SU-DHL-6 (cell line): ENCODE data around the gene SOD1.

ENCODE experiments used
- H2AFZ ChIP-seq: fragments of 200-600 bp; sonication (generic); 2 replicates; pipeline ENCODE4 v1.6.1; 2014; ENCODE audit warnings: low read depth, mild to moderate bottlenecking, moderate library complexity, mixed read lengths, antibody characterized with exemption, low read length; ENCODE audit not compliant: severe bottlenecking
- H3F3A ChIP-seq: fragments of 200-600 bp; shearing (Covaris generic); 2 replicates; pipeline ENCODE4 v1.6.0; 2016; ENCODE audit warnings: antibody characterized with exemption, mild to moderate bottlenecking; ENCODE audit not compliant: insufficient read depth
- H3K27ac ChIP-seq: fragments of 200-600 bp; sonication (generic); 2 replicates; pipeline ENCODE4 v1.5.1; 2016; ENCODE audit warnings: low read depth, mild to moderate bottlenecking, low read length, moderate library complexity, mixed read lengths
- H3K27me3 ChIP-seq: fragments of 200-600 bp; sonication (generic), shearing (Covaris generic); 2 replicates; pipeline ENCODE4 v1.6.0; 2014; ENCODE audit warnings: mild to moderate bottlenecking, low read length
- H3K36me3 ChIP-seq: fragments of 200-600 bp; sonication (generic); 2 replicates; pipeline ENCODE4 v1.6.1; 2014; ENCODE audit warnings: mild to moderate bottlenecking, low read length, mixed read lengths
- H3K4me2 ChIP-seq: fragments of 300-600, 200-600 bp; shearing (Covaris generic), sonication (generic); 2 replicates; pipeline ENCODE4 v1.6.0; 2014; ENCODE audit warnings: low read length, low read depth, mild to moderate bottlenecking; ENCODE audit not compliant: poor library complexity, severe bottlenecking
- H3K4me3 ChIP-seq: fragments of 200-600 bp; sonication (generic); 2 replicates; pipeline ENCODE4 v1.5.1; 2014; ENCODE audit warnings: antibody characterized with exemption, low read length, mild to moderate bottlenecking, mixed read lengths; ENCODE audit not compliant: insufficient read depth, poor library complexity, severe bottlenecking
- H3K79me2 ChIP-seq: fragments of 200-600 bp; sonication (generic); 2 replicates; pipeline ENCODE4 v1.6.1; 2014; ENCODE audit warnings: mild to moderate bottlenecking, low read length, moderate library complexity; ENCODE audit not compliant: insufficient read depth
- H3K9ac ChIP-seq: fragments of 200-600 bp; sonication (generic); 2 replicates; pipeline ENCODE4 v1.7.0; 2014; ENCODE audit warnings: mild to moderate bottlenecking, low read length
- H3K9me2 ChIP-seq: fragments of 200-600 bp; sonication (generic); replicated peaks from 2 replicates; pipeline ENCODE4 v1.6.1; 2014; ENCODE audit warnings: low read length; ENCODE audit not compliant: insufficient read depth
- H3K9me3 ChIP-seq: fragments of 200-600 bp; sonication (generic); 2 replicates; pipeline ENCODE4 v1.6.1; 2014; ENCODE audit warnings: low read length, mixed read lengths; ENCODE audit not compliant: insufficient read depth
- H4K20me1 ChIP-seq: fragments of 200-600 bp; sonication (generic); 2 replicates; pipeline ENCODE4 v1.6.1; 2014; ENCODE audit warnings: low read depth, mild to moderate bottlenecking, antibody characterized with exemption, low read length, moderate library complexity, mixed read lengths
- EZH2phosphoT487 ChIP-seq: fragments of 200-600 bp; sonication (generic), shearing (Covaris generic); conservative IDR thresholded peaks from 2 replicates; pipeline ENCODE4 v1.6.1; 2018; ENCODE audit warnings: mild to moderate bottlenecking, antibody characterized with exemption, low read length, moderate library complexity, mixed read lengths
- TF ChIP-seq, protein P1 (sequence below): fragments of 200-600 bp; sonication (generic); IDR thresholded peaks from one replicate; pipeline ENCODE4 v1.5.1; 2017; ENCODE audit warnings: antibody characterized with exemption, mild to moderate bottlenecking, low read length, moderate library complexity; ENCODE audit not compliant: insufficient read depth, poor library complexity, severe bottlenecking

The SOD1 gene

GRCh38 chr21:31708541-31708940 lies 49.0 kb downstream of the SOD1 start:
- H3K9ac ChIP-seq = no peak overlapping the region
- no peak overlapping the region for H2AFZ ChIP-seq
- H3K27ac ChIP-seq = no peak overlapping the region
- H3K4me3 ChIP-seq = no peak overlapping the region
- peaks cover 69% of the 10 kb centered on the region for H4K20me1 ChIP-seq
- no peaks in the 10 kb centered on the region for H3K9me2 ChIP-seq
- H3K9me3 ChIP-seq = no peaks in the 10 kb centered on the region
- TF ChIP-seq, protein P1, sequence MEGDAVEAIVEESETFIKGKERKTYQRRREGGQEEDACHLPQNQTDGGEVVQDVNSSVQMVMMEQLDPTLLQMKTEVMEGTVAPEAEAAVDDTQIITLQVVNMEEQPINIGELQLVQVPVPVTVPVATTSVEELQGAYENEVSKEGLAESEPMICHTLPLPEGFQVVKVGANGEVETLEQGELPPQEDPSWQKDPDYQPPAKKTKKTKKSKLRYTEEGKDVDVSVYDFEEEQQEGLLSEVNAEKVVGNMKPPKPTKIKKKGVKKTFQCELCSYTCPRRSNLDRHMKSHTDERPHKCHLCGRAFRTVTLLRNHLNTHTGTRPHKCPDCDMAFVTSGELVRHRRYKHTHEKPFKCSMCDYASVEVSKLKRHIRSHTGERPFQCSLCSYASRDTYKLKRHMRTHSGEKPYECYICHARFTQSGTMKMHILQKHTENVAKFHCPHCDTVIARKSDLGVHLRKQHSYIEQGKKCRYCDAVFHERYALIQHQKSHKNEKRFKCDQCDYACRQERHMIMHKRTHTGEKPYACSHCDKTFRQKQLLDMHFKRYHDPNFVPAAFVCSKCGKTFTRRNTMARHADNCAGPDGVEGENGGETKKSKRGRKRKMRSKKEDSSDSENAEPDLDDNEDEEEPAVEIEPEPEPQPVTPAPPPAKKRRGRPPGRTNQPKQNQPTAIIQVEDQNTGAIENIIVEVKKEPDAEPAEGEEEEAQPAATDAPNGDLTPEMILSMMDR = no peak
- TF ChIP-seq EZH2phosphoT487 = no peak
- peaks cover 99% of the 10 kb centered on the region for H3K79me2 ChIP-seq
- H3K4me2 ChIP-seq = no peak overlapping the region
- H3K27me3 ChIP-seq = no peaks in the 10 kb centered on the region
- H3F3A ChIP-seq = peaks cover 15% of the 10 kb centered on the region; the same call in 1 of the 2 replicates
- H3K36me3 ChIP-seq = peaks cover 24% of the 10 kb centered on the region; the same call in 1 of the 2 replicates

DNA sequence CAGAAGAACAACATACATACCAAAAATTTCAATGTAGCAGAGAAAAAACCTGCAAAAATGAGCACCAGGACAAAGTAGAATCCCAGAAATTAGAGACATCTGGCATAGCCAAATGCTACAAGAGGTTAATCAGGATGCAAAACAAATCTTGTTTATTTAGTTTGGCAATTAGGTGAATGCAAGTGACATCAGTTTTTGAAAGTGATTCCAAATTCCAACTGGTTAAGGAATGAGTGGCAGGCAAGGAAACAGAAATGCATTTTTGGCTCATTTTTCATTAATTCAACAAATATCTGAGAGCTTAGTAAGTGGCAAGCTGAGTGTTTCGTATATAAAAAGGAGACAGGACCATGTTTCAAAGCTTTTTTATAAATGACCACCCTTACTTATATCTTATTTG lies 51.1 kb downstream of the SOD1 start:
- H3K36me3 ChIP-seq = peaks cover 7% of the 10 kb centered on the region; the same call in 1 of the 2 replicates
- no peak overlapping the region for H2AFZ ChIP-seq
- H3K9ac ChIP-seq = no peak overlapping the region
- no peaks in the 10 kb centered on the region for H3K9me2 ChIP-seq
- H3K27ac ChIP-seq = no peak overlapping the region
- no peak overlapping the region for H3K4me2 ChIP-seq
- peaks cover 15% of the 10 kb centered on the region; the same call in 1 of the 2 replicates for H3F3A ChIP-seq
- H3K4me3 ChIP-seq = no peak overlapping the region
- H3K27me3 ChIP-seq = no peaks in the 10 kb centered on the region
- no peaks in the 10 kb centered on the region for H3K9me3 ChIP-seq
- H3K79me2 ChIP-seq = peaks cover 100% of the 10 kb centered on the region
- TF ChIP-seq, protein P1 = no peak
- no peak for TF ChIP-seq EZH2phosphoT487
- H4K20me1 ChIP-seq = peaks cover 75% of the 10 kb centered on the region

- peaks cover 100% of the 10 kb centered on the region for H3K79me2 ChIP-seq
- peaks cover 15% of the 10 kb centered on the region; the same call in 1 of the 2 replicates for H3F3A ChIP-seq
- no peak overlapping the region for H2AFZ ChIP-seq
- H3K27me3 ChIP-seq = no peaks in the 10 kb centered on the region
- no peak overlapping the region for H3K4me3 ChIP-seq
- no peak overlapping the region for H3K4me2 ChIP-seq
- H3K9me2 ChIP-seq = no peaks in the 10 kb centered on the region
- H3K27ac ChIP-seq = no peak overlapping the region
- H3K9me3 ChIP-seq = no peaks in the 10 kb centered on the region
- H4K20me1 ChIP-seq = peaks cover 75% of the 10 kb centered on the region
- H3K36me3 ChIP-seq = 0 out of 2 replicates have a peak, but pooled peaks cover 2% of the 10 kb centered on the region
- TF ChIP-seq EZH2phosphoT487 = no peak
- TF ChIP-seq, protein P1 = no peak
- no peak overlapping the region for H3K9ac ChIP-seq
Observed at GRCh38 chr21:31711326-31711725, 51.8 kb downstream of the SOD1 start.
